BLaER1 (cell line): ENCODE measurements around the gene CRACDL.

Experiments used
- H3K27ac ChIP-seq: shearing (Covaris generic); formaldehyde crosslinking; 2 replicates; pipeline ENCODE4 v1.8.1; 2022
- H3K27me3 ChIP-seq: shearing (Covaris generic); formaldehyde crosslinking; 2 replicates; pipeline ENCODE4 v1.8.1; 2022
- H3K36me3 ChIP-seq: shearing (Covaris generic); formaldehyde crosslinking; 2 replicates; pipeline ENCODE4 v1.8.1; 2022
- H3K4me1 ChIP-seq: shearing (Covaris generic); formaldehyde crosslinking; 2 replicates; pipeline ENCODE4 v1.8.1; 2022
- H3K4me2 ChIP-seq: shearing (Covaris generic); formaldehyde crosslinking; 2 replicates; pipeline ENCODE4 v1.8.1; 2022
- H3K4me3 ChIP-seq: shearing (Covaris generic); formaldehyde crosslinking; 2 replicates; pipeline ENCODE4 v1.8.1; 2022
- H3K9ac ChIP-seq: shearing (Covaris generic); formaldehyde crosslinking; 2 replicates; pipeline ENCODE4 v1.8.1; 2022
- H3K9me3 ChIP-seq: shearing (Covaris generic); formaldehyde crosslinking; 2 replicates; pipeline ENCODE4 v1.8.1; 2022
- H4K20me1 ChIP-seq: shearing (Covaris generic); formaldehyde crosslinking; 2 replicates; pipeline ENCODE4 v1.8.1; 2022
- Cebpa-rat ChIP-seq: shearing (Covaris generic); IDR thresholded peaks from 2 replicates; pipeline ENCODE4 v1.8.1; 2022

CRACDL gene

GRCh38 chr2:98876741-98877140 is 59.3 kb downstream of the CRACDL start:
- Histone ChIP-seq H4K20me1 (no peaks in the 10 kb centered on the region), H3K9me3 (no peaks in the 10 kb centered on the region), H3K9ac (no peak overlapping the region), H3K27me3 (no peaks in the 10 kb centered on the region), H3K4me3 (no peak overlapping the region), H3K36me3 (no peaks in the 10 kb centered on the region), H3K4me2 (no peak overlapping the region), H3K27ac (no peak overlapping the region), H3K4me1 (no peaks in the 10 kb centered on the region)
- no peak for TF ChIP-seq Cebpa-rat

GRCh38 chr2:98875746-98876145 is 60.3 kb downstream of the CRACDL start:
- no peaks in the 10 kb centered on the region for H3K27me3 ChIP-seq

GRCh38 chr2:98875081-98875728 is 60.8 kb downstream of the CRACDL start:
- Histone ChIP-seq H3K9ac (no peak overlapping the region), H3K4me3 (no peak overlapping the region), H3K27ac (no peak overlapping the region), H4K20me1 (no peaks in the 10 kb centered on the region), H3K4me2 (no peak overlapping the region), H3K9me3 (no peaks in the 10 kb centered on the region), H3K27me3 (no peaks in the 10 kb centered on the region), H3K4me1 (no peaks in the 10 kb centered on the region), H3K36me3 (no peaks in the 10 kb centered on the region)
- TF ChIP-seq Cebpa-rat = no peak

More at GRCh38 chr2:98875746-98876145, 60.3 kb downstream of the CRACDL start:
- Histone ChIP-seq H3K36me3 (no peaks in the 10 kb centered on the region), H4K20me1 (no peaks in the 10 kb centered on the region), H3K9me3 (no peaks in the 10 kb centered on the region), H3K27ac (no peak overlapping the region), H3K4me1 (no peaks in the 10 kb centered on the region), H3K4me3 (no peak overlapping the region), H3K4me2 (no peak overlapping the region), H3K9ac (no peak overlapping the region)
- TF ChIP-seq Cebpa-rat = no peak

GRCh38 chr2:98874186-98874689 is 61.8 kb downstream of the CRACDL start:
- TF ChIP-seq Cebpa-rat = no peak
- no peaks in the 10 kb centered on the region for H3K4me1 ChIP-seq
- H3K27ac ChIP-seq = no peak overlapping the region
- no peak overlapping the region for H3K9ac ChIP-seq
- H3K4me3 ChIP-seq = no peak overlapping the region
- H4K20me1 ChIP-seq = no peaks in the 10 kb centered on the region
- H3K4me2 ChIP-seq = no peak overlapping the region
- no peaks in the 10 kb centered on the region for H3K36me3 ChIP-seq
- H3K27me3 ChIP-seq = no peaks in the 10 kb centered on the region
- H3K9me3 ChIP-seq = no peaks in the 10 kb centered on the region

GRCh38 chr2:98872526-98872925 is 63.5 kb downstream of the CRACDL start:
- Histone ChIP-seq H3K36me3 (no peaks in the 10 kb centered on the region), H3K4me2 (no peak overlapping the region), H3K9me3 (no peaks in the 10 kb centered on the region), H3K27me3 (no peaks in the 10 kb centered on the region), H4K20me1 (no peaks in the 10 kb centered on the region), H3K27ac (no peak overlapping the region), H3K4me1 (no peaks in the 10 kb centered on the region), H3K9ac (no peak overlapping the region), H3K4me3 (no peak overlapping the region)
- no peak for TF ChIP-seq Cebpa-rat

GRCh38 chr2:98871506-98871905 is 64.5 kb downstream of the CRACDL start:
- H3K9ac ChIP-seq = no peak overlapping the region
- H3K4me2 ChIP-seq = no peak overlapping the region
- no peaks in the 10 kb centered on the region for H3K36me3 ChIP-seq
- no peak for TF ChIP-seq Cebpa-rat
- H3K4me1 ChIP-seq = no peaks in the 10 kb centered on the region
- H3K27ac ChIP-seq = no peak overlapping the region
- no peaks in the 10 kb centered on the region for H3K9me3 ChIP-seq
- no peak overlapping the region for H3K4me3 ChIP-seq
- no peaks in the 10 kb centered on the region for H3K27me3 ChIP-seq
- no peaks in the 10 kb centered on the region for H4K20me1 ChIP-seq

GRCh38 chr2:98870516-98871158 is 65.4 kb downstream of the CRACDL start:
- H3K4me2 ChIP-seq = no peak overlapping the region
- H3K27me3 ChIP-seq = no peaks in the 10 kb centered on the region
- no peaks in the 10 kb centered on the region for H4K20me1 ChIP-seq
- no peak overlapping the region for H3K9ac ChIP-seq
- H3K4me1 ChIP-seq = no peaks in the 10 kb centered on the region
- no peak for TF ChIP-seq Cebpa-rat
- H3K36me3 ChIP-seq = no peaks in the 10 kb centered on the region
- no peaks in the 10 kb centered on the region for H3K9me3 ChIP-seq
- no peak overlapping the region for H3K27ac ChIP-seq
- H3K4me3 ChIP-seq = no peak overlapping the region

GRCh38 chr2:98869870-98870269 is 66.2 kb downstream of the CRACDL start:
- Histone ChIP-seq H3K4me3 (no peak overlapping the region), H4K20me1 (no peaks in the 10 kb centered on the region), H3K9ac (no peak overlapping the region), H3K36me3 (no peaks in the 10 kb centered on the region), H3K4me1 (no peaks in the 10 kb centered on the region), H3K27ac (no peak overlapping the region), H3K4me2 (no peak overlapping the region), H3K27me3 (no peaks in the 10 kb centered on the region), H3K9me3 (no peaks in the 10 kb centered on the region)
- no peak for TF ChIP-seq Cebpa-rat

GRCh38 chr2:98869272-98869641 is 66.8 kb downstream of the CRACDL start:
- Histone ChIP-seq H3K27me3 (no peaks in the 10 kb centered on the region), H3K9me3 (no peaks in the 10 kb centered on the region), H3K4me3 (no peak overlapping the region), H3K4me2 (no peak overlapping the region), H3K27ac (no peak overlapping the region), H4K20me1 (no peaks in the 10 kb centered on the region), H3K4me1 (no peaks in the 10 kb centered on the region), H3K9ac (no peak overlapping the region), H3K36me3 (no peaks in the 10 kb centered on the region)
- no peak for TF ChIP-seq Cebpa-rat

GRCh38 chr2:98868548-98869271 is 67.3 kb downstream of the CRACDL start:
- H3K4me2 ChIP-seq = no peak overlapping the region

More at GRCh38 chr2:98868548-98869271, 67.3 kb downstream of the CRACDL start:
- no peak overlapping the region for H3K9ac ChIP-seq
- no peaks in the 10 kb centered on the region for H4K20me1 ChIP-seq
- no peaks in the 10 kb centered on the region for H3K36me3 ChIP-seq
- no peaks in the 10 kb centered on the region for H3K4me1 ChIP-seq
- no peak overlapping the region for H3K4me3 ChIP-seq
- TF ChIP-seq Cebpa-rat = no peak
- H3K27me3 ChIP-seq = no peaks in the 10 kb centered on the region
- no peaks in the 10 kb centered on the region for H3K9me3 ChIP-seq
- H3K27ac ChIP-seq = no peak overlapping the region
